ENCODE results near the gene ARID5B.

ARID5B gene

GRCh38 chr10:62044566-62044965, 143.1 kb downstream of the ARID5B start:
- no peaks in the 10 kb centered on the region for H3K27me3 ChIP-seq (ENCODE audit: control insufficient read depth, insufficient read depth, low read length)
- H3K36me3 ChIP-seq (ENCODE audit: control insufficient read depth, insufficient read depth, low read length), result no peaks in the 10 kb centered on the region
- H3K4me1 ChIP-seq (ENCODE audit: control insufficient read depth, insufficient read depth, low read length), result peaks cover 58% of the 10 kb centered on the region
- no peak overlapping the region for H3K9ac ChIP-seq (ENCODE audit: low read length)
- no peak overlapping the region for H3K4me3 ChIP-seq (ENCODE audit: low read length)
- H3K9me3 ChIP-seq (ENCODE audit: control insufficient read depth, low read length), result no peaks in the 10 kb centered on the region

DNA sequence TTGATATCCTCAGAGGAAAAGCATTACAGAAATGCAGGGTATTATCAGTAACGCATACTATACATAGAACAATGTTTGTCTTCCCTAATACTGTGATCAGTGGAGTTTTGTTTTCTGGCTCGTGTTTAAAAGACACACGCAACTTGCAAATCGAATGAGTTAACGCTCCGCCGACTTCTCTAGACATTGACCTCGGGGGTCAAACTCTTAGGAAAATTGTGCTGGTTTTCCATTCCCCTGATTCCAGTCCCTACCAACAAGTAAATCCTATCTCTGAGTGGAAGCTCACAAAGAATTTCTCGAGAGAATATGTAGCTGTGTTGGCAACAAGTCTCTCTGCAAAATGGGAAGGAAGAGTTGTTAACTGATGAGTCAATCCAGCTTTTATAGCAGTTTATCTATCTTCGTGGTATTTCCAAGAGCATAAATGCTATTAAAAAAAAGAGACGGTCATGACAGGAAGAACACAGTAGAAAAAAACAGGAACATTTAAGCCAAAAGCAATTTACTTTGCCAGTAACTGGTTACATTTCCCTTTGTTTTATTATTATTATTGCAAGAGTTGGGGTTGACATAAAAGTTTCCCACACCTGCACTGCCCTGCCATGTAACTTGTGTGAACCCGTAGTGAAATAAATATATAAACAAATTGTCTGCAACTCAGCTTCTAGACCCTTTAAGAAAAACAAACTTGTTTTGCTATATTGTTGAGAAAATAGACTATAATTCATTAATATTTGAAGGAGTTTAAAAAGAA, 144.4 kb downstream of the ARID5B start:
- Histone ChIP-seq H3K27me3 (ENCODE audit: control insufficient read depth, insufficient read depth, low read length) (no peaks in the 10 kb centered on the region), H3K4me3 (ENCODE audit: low read length) (no peak overlapping the region), H3K4me1 (ENCODE audit: control insufficient read depth, insufficient read depth, low read length) (peaks cover 58% of the 10 kb centered on the region), H3K36me3 (ENCODE audit: control insufficient read depth, insufficient read depth, low read length) (no peaks in the 10 kb centered on the region), H3K9ac (ENCODE audit: low read length) (peak overlapping the region; percentile 31), H3K9me3 (ENCODE audit: control insufficient read depth, low read length) (no peaks in the 10 kb centered on the region)

- no peaks in the 10 kb centered on the region for H3K9me3 ChIP-seq (ENCODE audit: control insufficient read depth, low read length)
- H3K4me3 ChIP-seq (ENCODE audit: low read length), result no peak overlapping the region
- H3K4me1 ChIP-seq (ENCODE audit: control insufficient read depth, insufficient read depth, low read length), result peaks cover 54% of the 10 kb centered on the region
- H3K36me3 ChIP-seq (ENCODE audit: control insufficient read depth, insufficient read depth, low read length), result no peaks in the 10 kb centered on the region
- no peaks in the 10 kb centered on the region for H3K27me3 ChIP-seq (ENCODE audit: control insufficient read depth, insufficient read depth, low read length)
- H3K9ac ChIP-seq (ENCODE audit: low read length), result peak overlapping the region; percentile 31
Observed at GRCh38 chr10:62046522-62047227, 145.2 kb downstream of the ARID5B start.

DNA sequence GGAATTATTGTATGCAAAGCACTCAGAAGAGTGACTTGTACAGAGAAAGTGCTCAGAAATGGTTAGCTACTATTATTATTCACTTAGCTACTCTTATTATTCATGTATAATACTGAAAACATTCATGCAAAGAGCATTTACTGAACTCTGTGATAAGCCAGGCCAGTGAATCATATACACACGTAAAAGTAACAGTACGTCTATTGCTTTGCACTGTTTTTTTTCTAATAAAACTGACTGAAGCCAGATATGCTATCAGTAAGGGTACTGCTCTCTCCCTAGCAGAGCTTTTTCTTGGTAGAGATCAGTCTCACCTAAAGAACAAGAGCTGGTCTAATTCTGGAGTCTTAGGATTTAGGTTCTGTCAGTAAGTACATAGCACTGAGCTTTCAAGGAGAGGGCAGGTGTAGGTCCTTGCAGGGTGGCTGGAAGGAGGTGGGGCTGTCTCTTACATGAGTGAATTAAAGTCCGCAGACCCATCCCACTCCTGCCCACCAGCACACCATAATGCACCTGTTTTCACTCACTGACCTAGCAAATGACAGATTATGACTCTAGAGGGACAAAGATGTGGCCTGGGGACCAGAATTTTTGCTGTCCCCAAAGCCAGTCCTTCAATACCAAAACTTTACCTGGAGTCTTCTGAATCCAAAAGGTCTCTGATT, 145.9 kb downstream of the ARID5B start:
- Histone ChIP-seq H3K4me1 (ENCODE audit: control insufficient read depth, insufficient read depth, low read length) (peaks cover 52% of the 10 kb centered on the region), H3K36me3 (ENCODE audit: control insufficient read depth, insufficient read depth, low read length) (no peaks in the 10 kb centered on the region), H3K27me3 (ENCODE audit: control insufficient read depth, insufficient read depth, low read length) (no peaks in the 10 kb centered on the region), H3K9ac (ENCODE audit: low read length) (no peak overlapping the region), H3K9me3 (ENCODE audit: control insufficient read depth, low read length) (no peaks in the 10 kb centered on the region), H3K4me3 (ENCODE audit: low read length) (no peak overlapping the region)

GRCh38 chr10:62047960-62048383, 146.5 kb downstream of the ARID5B start:
- H3K36me3 ChIP-seq (ENCODE audit: control insufficient read depth, insufficient read depth, low read length), result no peaks in the 10 kb centered on the region
- no peak overlapping the region for H3K4me3 ChIP-seq (ENCODE audit: low read length)
- peaks cover 52% of the 10 kb centered on the region for H3K4me1 ChIP-seq (ENCODE audit: control insufficient read depth, insufficient read depth, low read length)
- no peaks in the 10 kb centered on the region for H3K9me3 ChIP-seq (ENCODE audit: control insufficient read depth, low read length)
- H3K27me3 ChIP-seq (ENCODE audit: control insufficient read depth, insufficient read depth, low read length), result no peaks in the 10 kb centered on the region
- no peak overlapping the region for H3K9ac ChIP-seq (ENCODE audit: low read length)

DNA sequence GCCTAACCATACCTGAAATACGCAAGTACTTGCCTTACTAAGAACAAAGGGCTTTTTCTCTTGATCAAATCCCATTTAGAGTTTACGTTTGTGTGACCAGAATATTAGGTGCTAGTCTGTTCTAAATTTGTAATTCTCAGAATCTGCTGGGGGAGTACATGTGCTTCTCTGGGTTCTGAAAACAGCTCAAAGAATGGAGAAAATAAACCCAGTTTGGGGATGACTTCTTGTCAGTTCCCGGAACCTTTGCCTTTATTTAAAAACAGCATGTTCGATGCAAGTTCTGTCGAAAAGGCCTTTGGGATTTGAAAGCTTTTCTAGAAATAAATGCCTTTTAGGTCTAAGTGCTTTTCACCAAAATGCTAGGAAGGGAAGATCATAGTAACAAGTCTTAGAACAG, 147.0 kb downstream of the ARID5B start:
- Histone ChIP-seq H3K9me3 (ENCODE audit: control insufficient read depth, low read length) (no peaks in the 10 kb centered on the region), H3K27me3 (ENCODE audit: control insufficient read depth, insufficient read depth, low read length) (no peaks in the 10 kb centered on the region), H3K4me1 (ENCODE audit: control insufficient read depth, insufficient read depth, low read length) (peaks cover 50% of the 10 kb centered on the region), H3K4me3 (ENCODE audit: low read length) (no peak overlapping the region), H3K36me3 (ENCODE audit: control insufficient read depth, insufficient read depth, low read length) (no peaks in the 10 kb centered on the region), H3K9ac (ENCODE audit: low read length) (peak overlapping the region; percentile 79)

- Histone ChIP-seq H3K9me3 (ENCODE audit: control insufficient read depth, low read length) (no peaks in the 10 kb centered on the region), H3K9ac (ENCODE audit: low read length) (peak overlapping the region; percentile 79), H3K4me1 (ENCODE audit: control insufficient read depth, insufficient read depth, low read length) (peaks cover 50% of the 10 kb centered on the region), H3K27me3 (ENCODE audit: control insufficient read depth, insufficient read depth, low read length) (no peaks in the 10 kb centered on the region), H3K36me3 (ENCODE audit: control insufficient read depth, insufficient read depth, low read length) (no peaks in the 10 kb centered on the region), H3K4me3 (ENCODE audit: low read length) (peak overlapping the region; percentile 33)
Observed at GRCh38 chr10:62048919-62049623, 147.6 kb downstream of the ARID5B start.

DNA sequence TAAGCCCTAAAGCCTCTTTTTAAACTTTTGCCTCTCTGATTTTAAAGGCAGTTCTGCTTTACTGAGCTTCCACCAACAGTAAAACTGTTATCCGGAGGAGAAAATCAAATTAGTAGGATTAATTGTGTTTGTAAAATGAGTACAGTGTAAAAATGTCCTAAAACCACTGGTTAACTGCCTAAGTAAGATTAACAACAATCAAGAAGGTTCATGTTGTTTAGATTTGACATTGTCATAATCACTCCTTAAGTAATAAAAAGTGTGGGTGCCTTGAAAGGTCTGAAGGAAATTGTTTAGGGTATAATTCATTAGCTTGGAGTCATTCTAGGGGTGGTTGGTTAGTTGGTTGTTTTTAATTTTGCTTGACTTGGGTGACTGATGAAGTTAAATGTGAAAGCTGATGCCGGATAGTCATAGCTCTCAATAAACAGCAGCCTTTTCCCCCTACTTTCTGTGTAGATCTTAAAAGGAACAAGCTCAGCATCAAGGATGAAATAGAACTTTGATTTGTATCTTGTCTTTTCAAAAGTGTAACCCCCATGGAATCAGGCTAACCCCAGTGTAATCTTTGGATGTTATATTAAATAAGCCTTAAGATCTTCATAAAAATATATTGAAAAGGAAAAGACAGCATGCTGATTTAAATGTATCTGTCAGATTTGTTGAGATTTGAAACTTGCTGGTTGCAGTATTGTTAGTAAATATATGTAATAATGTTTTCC, 148.3 kb downstream of the ARID5B start:
- no peaks in the 10 kb centered on the region for H3K27me3 ChIP-seq (ENCODE audit: control insufficient read depth, insufficient read depth, low read length)
- H3K36me3 ChIP-seq (ENCODE audit: control insufficient read depth, insufficient read depth, low read length), result no peaks in the 10 kb centered on the region
- no peaks in the 10 kb centered on the region for H3K9me3 ChIP-seq (ENCODE audit: control insufficient read depth, low read length)
- H3K4me3 ChIP-seq (ENCODE audit: low read length), result peak overlapping the region; percentile 33
- H3K4me1 ChIP-seq (ENCODE audit: control insufficient read depth, insufficient read depth, low read length), result peaks cover 57% of the 10 kb centered on the region
- H3K9ac ChIP-seq (ENCODE audit: low read length), result peak overlapping the region; percentile 79

GRCh38 chr10:62050346-62050892, 148.9 kb downstream of the ARID5B start:
- Histone ChIP-seq H3K27me3 (ENCODE audit: control insufficient read depth, insufficient read depth, low read length) (no peaks in the 10 kb centered on the region), H3K4me3 (ENCODE audit: low read length) (peak overlapping the region; percentile 12), H3K9ac (ENCODE audit: low read length) (peak overlapping the region; percentile 79), H3K9me3 (ENCODE audit: control insufficient read depth, low read length) (no peaks in the 10 kb centered on the region), H3K4me1 (ENCODE audit: control insufficient read depth, insufficient read depth, low read length) (peaks cover 60% of the 10 kb centered on the region), H3K36me3 (ENCODE audit: control insufficient read depth, insufficient read depth, low read length) (no peaks in the 10 kb centered on the region)

GRCh38 chr10:62050893-62051433, 149.5 kb downstream of the ARID5B start:
- H3K36me3 ChIP-seq (ENCODE audit: control insufficient read depth, insufficient read depth, low read length), result no peaks in the 10 kb centered on the region
- H3K4me1 ChIP-seq (ENCODE audit: control insufficient read depth, insufficient read depth, low read length), result peaks cover 55% of the 10 kb centered on the region
- no peaks in the 10 kb centered on the region for H3K9me3 ChIP-seq (ENCODE audit: control insufficient read depth, low read length)
- no peaks in the 10 kb centered on the region for H3K27me3 ChIP-seq (ENCODE audit: control insufficient read depth, insufficient read depth, low read length)
- peak overlapping the region; percentile 79 for H3K9ac ChIP-seq (ENCODE audit: low read length)
- no peak overlapping the region for H3K4me3 ChIP-seq (ENCODE audit: low read length)

GRCh38 chr10:62052276-62052675, 150.8 kb downstream of the ARID5B start:
- no peak overlapping the region for H3K9ac ChIP-seq (ENCODE audit: low read length)
- H3K9me3 ChIP-seq (ENCODE audit: control insufficient read depth, low read length), result no peaks in the 10 kb centered on the region
- H3K27me3 ChIP-seq (ENCODE audit: control insufficient read depth, insufficient read depth, low read length), result no peaks in the 10 kb centered on the region
- H3K4me3 ChIP-seq (ENCODE audit: low read length), result no peak overlapping the region
- peaks cover 56% of the 10 kb centered on the region for H3K4me1 ChIP-seq (ENCODE audit: control insufficient read depth, insufficient read depth, low read length)
- H3K36me3 ChIP-seq (ENCODE audit: control insufficient read depth, insufficient read depth, low read length), result no peaks in the 10 kb centered on the region

Data from mucosa of stomach (tissue), 1 donor.